Neuronal stem cell (in vitro differentiated cells): ENCODE measurements around the gene PLEK2.

Source experiments
- DNase-seq: peaks from one replicate; pipeline ENCODE4 v3.0.0-alpha.2; 2013; ENCODE audit warnings: low spot score
- H2AFZ ChIP-seq: one replicate; pipeline ENCODE4 v1.6.1; 2013; ENCODE audit warnings: mild to moderate bottlenecking, low read length, inconsistent platforms
- H2AK5ac ChIP-seq: 2 replicates; pipeline ENCODE4 v1.6.1; 2013; ENCODE audit warnings: low read depth, mild to moderate bottlenecking, inconsistent platforms, low read length, moderate library complexity, mixed read lengths
- H2BK120ac ChIP-seq: 2 replicates; pipeline ENCODE4 v1.6.1; 2013; ENCODE audit warnings: low read depth, mild to moderate bottlenecking, inconsistent platforms, low read length, moderate library complexity, mixed read lengths
- H2BK12ac ChIP-seq: one replicate; pipeline ENCODE4 v1.6.1; 2013; ENCODE audit warnings: low read length, inconsistent platforms
- H2BK15ac ChIP-seq: 2 replicates; pipeline ENCODE4 v1.6.1; 2013; ENCODE audit warnings: mild to moderate bottlenecking, low read length, inconsistent platforms, mixed read lengths
- H2BK5ac ChIP-seq: one replicate; pipeline ENCODE4 v1.6.1; 2013; ENCODE audit warnings: inconsistent platforms, mild to moderate bottlenecking, low read length, moderate library complexity
- H3K14ac ChIP-seq: one replicate; pipeline ENCODE4 v1.6.1; 2013; ENCODE audit warnings: low read length, inconsistent platforms
- H3K18ac ChIP-seq: 2 replicates; pipeline ENCODE4 v1.6.1; 2013; ENCODE audit warnings: low read length, inconsistent platforms
- H3K23ac ChIP-seq: 2 replicates; pipeline ENCODE4 v1.6.1; 2013; ENCODE audit warnings: low read depth, mild to moderate bottlenecking, mixed read lengths, low read length, inconsistent platforms; ENCODE audit not compliant: poor library complexity
- H3K27ac ChIP-seq: replicated peaks from 3 replicates; pipeline ENCODE4 v1.5.1; 2013; ENCODE audit warnings: low read length, inconsistent platforms
- H3K27me3 ChIP-seq, 3 experiments: 2 replicates each; pipeline ENCODE4 v1.6.1; 2013; ENCODE audit warnings: low read length in 3 of 3, mild to moderate bottlenecking in 2 of 3, inconsistent platforms in 1 of 3, low read depth in 1 of 3, mixed read lengths in 1 of 3, moderate library complexity in 1 of 3; ENCODE audit not compliant: control insufficient read depth in 3 of 3, insufficient read depth in 3 of 3
- H3K36me3 ChIP-seq, 2 donors: replicated peaks in 1 of 2; 2 replicates each; pipeline ENCODE4 v1.6.1; 2013; ENCODE audit warnings: low read length in 2 of 2; ENCODE audit not compliant: control insufficient read depth in 2 of 2, insufficient read depth in 2 of 2
- H3K4ac ChIP-seq: 2 replicates; pipeline ENCODE4 v1.6.1; 2013; ENCODE audit warnings: inconsistent platforms, mild to moderate bottlenecking, low read length, moderate library complexity
- H3K4me1 ChIP-seq, 2 donors: 1 replicate in 1 of 2; 2 replicates in 1 of 2; pipeline ENCODE4 v1.6.1; 2013; ENCODE audit warnings: low read length in 2 of 2, low read depth in 1 of 2; ENCODE audit not compliant: control insufficient read depth in 2 of 2, insufficient read depth in 1 of 2
- H3K4me2 ChIP-seq: one replicate; pipeline ENCODE4 v1.6.1; 2013; ENCODE audit warnings: mild to moderate bottlenecking, low read length, inconsistent platforms; ENCODE audit not compliant: insufficient read depth, poor library complexity, severe bottlenecking
- H3K4me3 ChIP-seq, 2 donors: 2 replicates each; pipeline ENCODE4 v1.5.1; 2013; ENCODE audit warnings: low read length in 2 of 2, mild to moderate bottlenecking in 2 of 2, inconsistent platforms in 1 of 2, moderate library complexity in 1 of 2
- H3K79me1 ChIP-seq: one replicate; pipeline ENCODE4 v1.6.1; 2013; ENCODE audit warnings: low read depth, mild to moderate bottlenecking, inconsistent platforms, low read length, moderate library complexity
- H3K9ac ChIP-seq: one replicate; pipeline ENCODE4 v1.6.1; 2013; ENCODE audit warnings: mild to moderate bottlenecking, low read depth, low read length, inconsistent platforms; ENCODE audit not compliant: poor library complexity
- H3K9me3 ChIP-seq, 2 donors: replicated peaks in 1 of 2; 2 replicates each; pipeline versions ENCODE3 to v1.6.1; 2013; ENCODE audit warnings: low read length in 2 of 2, mild to moderate bottlenecking in 2 of 2, inconsistent platforms in 1 of 2, low read depth in 1 of 2, mixed read lengths in 1 of 2, moderate library complexity in 1 of 2; ENCODE audit not compliant: control insufficient read depth in 2 of 2, insufficient read depth in 1 of 2
- H4K8ac ChIP-seq: one replicate; pipeline ENCODE4 v1.6.1; 2013; ENCODE audit warnings: low read depth, mild to moderate bottlenecking, inconsistent platforms, low read length, moderate library complexity
- H4K91ac ChIP-seq: one replicate; pipeline ENCODE4 v1.6.1; 2013; ENCODE audit warnings: low read length, low read depth, mild to moderate bottlenecking, inconsistent platforms; ENCODE audit not compliant: poor library complexity
- WGBS, 2 donors: extraction: QIAGEN DNeasy Blood & Tissue Kit; methylation state at CpG; one replicate each; pipeline ENCODE4 v1.1.7; 2013; ENCODE audit warnings: missing lambda C conversion rate in 2 of 2, mixed read lengths in 1 of 2; ENCODE audit not compliant: insufficient read length in 2 of 2, insufficient replicate concordance in 1 of 2; ENCODE audit errors: extremely low coverage in 2 of 2; 5-methylcytosine and 5-hydroxymethylcytosine counted together

The PLEK2 gene

GRCh38 chr14:67441672-67442071 is 29.7 kb upstream of the PLEK2 start:
- Histone ChIP-seq H4K91ac (no peak overlapping the region), H2BK15ac (no peak overlapping the region), H3K27me3 (peaks cover 0 to 17% (median 0%) of the 10 kb centered on the region in 3 experiments), H3K9ac (no peak overlapping the region), H2BK120ac (no peak overlapping the region), H3K27ac (no peak overlapping the region), H2BK12ac (no peak overlapping the region), H3K9me3 (no peaks in the 10 kb centered on the region), H2AFZ (no peak overlapping the region), H3K18ac (no peak overlapping the region), H2AK5ac (no peak overlapping the region), H3K14ac (no peak overlapping the region), H3K79me1 (no peaks in the 10 kb centered on the region), H3K4me2 (no peak overlapping the region), H2BK5ac (no peak overlapping the region), H3K23ac (no peak overlapping the region), H3K4ac (no peak overlapping the region), H4K8ac (no peak overlapping the region), H3K36me3 (no peaks in the 10 kb centered on the region), H3K4me1 (no peaks in the 10 kb centered on the region), H3K4me3 (no peak overlapping the region)
- WGBS, 2 donors: no CpG with 5 or more reads among the region's 8 CpGs
- no peak for DNase-seq

DNA sequence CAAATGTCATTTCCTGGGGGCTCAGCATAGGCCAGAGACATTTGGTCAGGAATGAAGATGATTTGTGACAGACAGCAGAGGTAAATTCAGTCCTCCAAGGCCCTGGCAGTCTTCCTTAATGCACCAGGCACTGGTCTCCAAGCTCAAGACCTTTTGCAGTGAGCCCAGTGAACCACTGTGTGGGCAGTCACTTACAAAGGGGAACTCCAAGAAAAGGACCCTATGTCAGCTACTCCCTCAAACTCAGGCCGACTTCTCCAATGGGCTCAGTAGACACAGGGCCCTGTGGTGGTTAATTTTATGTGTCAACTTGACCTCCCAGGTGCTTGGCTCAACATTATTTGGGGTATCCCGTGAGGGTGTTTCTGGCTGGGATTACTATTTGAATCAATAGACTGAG is 29.3 kb upstream of the PLEK2 start:
- no CpG with 5 or more reads among the region's 2 CpGs for WGBS, 2 donors
- no peak overlapping the region for H3K18ac ChIP-seq
- H2AK5ac ChIP-seq: no peak overlapping the region
- H3K4ac ChIP-seq: no peak overlapping the region
- no peak overlapping the region for H3K4me2 ChIP-seq
- no peak overlapping the region for H2AFZ ChIP-seq
- no peak overlapping the region for H3K4me3 ChIP-seq
- no peaks in the 10 kb centered on the region for H3K79me1 ChIP-seq
- H3K27me3 ChIP-seq: peaks cover 0 to 17% (median 0%) of the 10 kb centered on the region in 3 experiments
- no peaks in the 10 kb centered on the region for H3K4me1 ChIP-seq
- no peak overlapping the region for H3K27ac ChIP-seq
- no peak overlapping the region for H2BK5ac ChIP-seq
- no peak for DNase-seq
- no peak overlapping the region for H2BK120ac ChIP-seq
- H3K23ac ChIP-seq: no peak overlapping the region
- H4K8ac ChIP-seq: no peak overlapping the region
- no peak overlapping the region for H4K91ac ChIP-seq
- H3K36me3 ChIP-seq: no peaks in the 10 kb centered on the region
- no peaks in the 10 kb centered on the region for H3K9me3 ChIP-seq
- no peak overlapping the region for H2BK15ac ChIP-seq
- H3K9ac ChIP-seq: no peak overlapping the region
- H3K14ac ChIP-seq: no peak overlapping the region
- no peak overlapping the region for H2BK12ac ChIP-seq

DNA sequence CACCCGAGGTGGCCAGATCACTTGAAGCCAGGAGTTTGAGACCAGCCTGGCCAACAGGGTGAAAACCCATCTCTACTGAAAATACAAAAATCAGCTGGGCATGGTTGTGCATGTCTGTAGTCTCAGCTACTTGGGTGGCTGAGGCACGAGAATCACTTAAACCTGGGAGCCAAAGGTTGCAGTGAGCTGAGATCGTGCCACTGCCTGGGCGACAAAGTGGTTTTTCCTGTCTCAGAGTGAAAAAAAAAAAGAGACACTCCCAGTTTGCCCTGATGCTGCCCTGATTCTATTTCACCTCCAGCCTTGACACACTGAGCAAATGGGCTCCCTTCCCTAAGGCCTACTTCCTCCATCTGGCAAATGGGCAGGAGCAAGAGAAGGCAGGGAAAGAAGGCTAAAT is 28.5 kb upstream of the PLEK2 start:
- H2AK5ac ChIP-seq: no peak overlapping the region
- no peak overlapping the region for H2BK12ac ChIP-seq
- WGBS, 2 donors: no CpG with 5 or more reads among the region's 4 CpGs
- no peaks in the 10 kb centered on the region for H3K4me1 ChIP-seq
- H3K9me3 ChIP-seq: no peaks in the 10 kb centered on the region
- no peak overlapping the region for H3K4me3 ChIP-seq
- H2BK120ac ChIP-seq: no peak overlapping the region
- H3K4me2 ChIP-seq: no peak overlapping the region
- no peak overlapping the region for H4K8ac ChIP-seq
- H3K18ac ChIP-seq: no peak overlapping the region
- no peak overlapping the region for H2BK15ac ChIP-seq
- H3K36me3 ChIP-seq: no peaks in the 10 kb centered on the region
- no peak overlapping the region for H2BK5ac ChIP-seq
- H3K79me1 ChIP-seq: no peaks in the 10 kb centered on the region
- no peak overlapping the region for H3K14ac ChIP-seq
- no peak overlapping the region for H2AFZ ChIP-seq
- H3K23ac ChIP-seq: no peak overlapping the region
- H3K9ac ChIP-seq: no peak overlapping the region
- H3K27ac ChIP-seq: no peak overlapping the region
- H3K4ac ChIP-seq: no peak overlapping the region
- no peak overlapping the region for H4K91ac ChIP-seq
- no peak for DNase-seq
- H3K27me3 ChIP-seq: peaks cover 0 to 20% (median 0%) of the 10 kb centered on the region in 3 experiments

DNA sequence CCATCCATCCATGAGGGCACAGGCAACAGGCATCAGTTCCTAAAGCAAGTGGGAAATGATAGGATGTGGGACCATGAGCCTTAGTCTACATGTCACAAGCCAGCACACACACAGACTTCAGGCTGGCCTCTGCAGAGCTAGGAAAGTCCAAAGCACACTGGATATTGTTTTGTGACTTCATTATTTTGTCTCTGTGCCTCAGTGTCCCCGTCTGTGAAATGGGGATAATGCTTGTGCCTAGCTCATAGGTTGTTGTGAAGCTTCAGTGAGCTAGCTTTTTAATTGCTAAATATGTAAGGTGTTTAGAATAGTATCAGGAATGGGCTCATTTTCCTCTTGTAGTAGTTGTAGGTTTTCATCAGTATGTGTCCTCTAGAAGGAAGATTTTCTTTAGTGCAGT is 27.0 kb upstream of the PLEK2 start:
- H2BK120ac ChIP-seq: no peak overlapping the region
- no peak overlapping the region for H3K4me3 ChIP-seq
- H2AFZ ChIP-seq: no peak overlapping the region
- H3K23ac ChIP-seq: no peak overlapping the region
- no peak overlapping the region for H2BK15ac ChIP-seq
- H3K9ac ChIP-seq: no peak overlapping the region
- H2BK5ac ChIP-seq: no peak overlapping the region
- no peak overlapping the region for H3K27ac ChIP-seq
- no peak overlapping the region for H2AK5ac ChIP-seq
- no peak overlapping the region for H3K18ac ChIP-seq
- H3K27me3 ChIP-seq: peaks cover 0 to 30% (median 0%) of the 10 kb centered on the region in 3 experiments
- H3K4me2 ChIP-seq: no peak overlapping the region
- H3K79me1 ChIP-seq: no peaks in the 10 kb centered on the region
- H3K9me3 ChIP-seq: no peaks in the 10 kb centered on the region
- no peak overlapping the region for H3K4ac ChIP-seq
- H2BK12ac ChIP-seq: no peak overlapping the region
- no peaks in the 10 kb centered on the region for H3K4me1 ChIP-seq
- no CpG with 5 or more reads among the region's 1 CpG for WGBS, 2 donors
- no peak for DNase-seq
- no peaks in the 10 kb centered on the region for H3K36me3 ChIP-seq
- no peak overlapping the region for H4K8ac ChIP-seq
- no peak overlapping the region for H4K91ac ChIP-seq
- no peak overlapping the region for H3K14ac ChIP-seq
